Activated CD4-positive, alpha-beta memory T cell treated with anti-CD3 and anti-CD28 coated beads for 36 hours (primary cell): ENCODE data around the gene PLXNA4. TPM values are rescaled to one million over a fixed set of nuclear protein-coding genes. Genes with fewer than 3 reads are reported as not detected.

Experiments
- CTCF ChIA-PET: fragments of 350-600 bp; sonication (Branson Sonifier 250); formaldehyde crosslinking; loops from one replicate; lab custom pipeline; 2021; ENCODE audit warnings: antibody characterized with exemption, inconsistent platforms; lab: Charles Lee
- POLR2A ChIA-PET: fragments of 350-600 bp; sonication (Branson Sonifier 250); formaldehyde crosslinking; loops from one replicate; lab custom pipeline; 2021; ENCODE audit warnings: antibody characterized with exemption; lab: Charles Lee
- DNase-seq: peaks from one replicate; pipeline ENCODE4 v3.0.0-alpha.2; 2020
- H3K27ac Mint-ChIP-seq: one replicate; pipeline ENCODE4 v1.8.0; 2021; ENCODE audit warnings: mixed read lengths
- H3K27me3 Mint-ChIP-seq: one replicate; pipeline ENCODE4 v1.8.0; 2021; ENCODE audit warnings: mixed read lengths
- H3K36me3 Mint-ChIP-seq: one replicate; pipeline ENCODE4 v1.8.0; 2021; ENCODE audit warnings: mixed read lengths
- H3K4me1 Mint-ChIP-seq: one replicate; pipeline ENCODE4 v1.8.0; 2021; ENCODE audit warnings: low read depth, mixed read lengths
- H3K4me3 Mint-ChIP-seq: one replicate; pipeline ENCODE4 v1.8.0; 2021; ENCODE audit warnings: mild to moderate bottlenecking, mixed read lengths
- H3K9me3 Mint-ChIP-seq: one replicate; pipeline ENCODE4 v1.8.0; 2021; ENCODE audit warnings: mixed read lengths
- intact Hi-C: fragments of 100-400 bp; cut with micrococcal nuclease; formaldehyde crosslinking; loops from one replicate; pipeline ENCODE4 v1.15.1; 2023
- total RNA-seq, 2 experiments: library from RNA; stranded (reverse); gene quantifications; one replicate each; pipeline ENCODE4 v1.2.3, GENCODE V29; 2021

The PLXNA4 gene
- total RNA-seq, 2 experiments from 2014 or later: 0.17 to 0.24 TPM

GRCh38 chr7:132216847-132217525 lies 359.3 kb downstream of the PLXNA4 start:
- no peaks in the 10 kb centered on the region for H3K36me3 Mint-ChIP-seq
- ChIA-PET POLR2A (no interaction called here), CTCF (no interaction called here)
- no peak overlapping the region for H3K4me3 Mint-ChIP-seq
- H3K9me3 Mint-ChIP-seq: no peaks in the 10 kb centered on the region
- H3K27ac Mint-ChIP-seq: no peak overlapping the region
- no peaks in the 10 kb centered on the region for H3K27me3 Mint-ChIP-seq
- DNase-seq: no peak
- intact Hi-C loops: no loop called here
- H3K4me1 Mint-ChIP-seq: no peaks in the 10 kb centered on the region

GRCh38 chr7:132214452-132214851 lies 361.8 kb downstream of the PLXNA4 start:
- Mint-ChIP-seq H3K4me3 (no peak overlapping the region), H3K4me1 (no peaks in the 10 kb centered on the region), H3K27ac (no peak overlapping the region), H3K27me3 (no peaks in the 10 kb centered on the region), H3K9me3 (no peaks in the 10 kb centered on the region), H3K36me3 (no peaks in the 10 kb centered on the region)
- intact Hi-C loops: no loop called here
- ChIA-PET CTCF (no interaction called here), POLR2A (no interaction called here)
- no peak for DNase-seq

- Mint-ChIP-seq H3K4me1 (no peaks in the 10 kb centered on the region), H3K36me3 (no peaks in the 10 kb centered on the region), H3K4me3 (no peak overlapping the region), H3K27ac (no peak overlapping the region), H3K27me3 (no peaks in the 10 kb centered on the region), H3K9me3 (no peaks in the 10 kb centered on the region)
- CTCF ChIA-PET: no interaction called here
- POLR2A ChIA-PET: no interaction called here
- intact Hi-C loops: no loop called here
- DNase-seq: no peak
Observed at GRCh38 chr7:132213583-132213982, 362.7 kb downstream of the PLXNA4 start.

- ChIA-PET POLR2A (no interaction called here), CTCF (interaction anchor here (1.2 kb wide), 1 partner anchor 522 kb away, joined by 3 read pairs; no protein-coding TSS in a partner anchor)
- intact Hi-C loops: no loop called here
Observed at GRCh38 chr7:132211971-132212370, 364.3 kb downstream of the PLXNA4 start.

GRCh38 chr7:132210821-132211220 lies 365.4 kb downstream of the PLXNA4 start:
- H3K36me3 Mint-ChIP-seq: no peaks in the 10 kb centered on the region
- ChIA-PET POLR2A (no interaction called here), CTCF (interaction anchor here (1.2 kb wide), 1 partner anchor 521 kb away, joined by 3 read pairs; no protein-coding TSS in a partner anchor)
- H3K9me3 Mint-ChIP-seq: no peaks in the 10 kb centered on the region
- no peak for DNase-seq
- no peaks in the 10 kb centered on the region for H3K27me3 Mint-ChIP-seq
- intact Hi-C loops: no loop called here
- H3K4me1 Mint-ChIP-seq: no peaks in the 10 kb centered on the region
- H3K27ac Mint-ChIP-seq: no peak overlapping the region
- H3K4me3 Mint-ChIP-seq: no peak overlapping the region

More at GRCh38 chr7:132211971-132212370, 364.3 kb downstream of the PLXNA4 start:
- H3K4me3 Mint-ChIP-seq: no peak overlapping the region
- DNase-seq: no peak
- H3K4me1 Mint-ChIP-seq: no peaks in the 10 kb centered on the region
- H3K36me3 Mint-ChIP-seq: no peaks in the 10 kb centered on the region
- H3K9me3 Mint-ChIP-seq: no peaks in the 10 kb centered on the region
- H3K27me3 Mint-ChIP-seq: no peaks in the 10 kb centered on the region
- H3K27ac Mint-ChIP-seq: no peak overlapping the region

- DNase-seq: no peak
- ChIA-PET POLR2A (no interaction called here), CTCF (no interaction called here)
- no peaks in the 10 kb centered on the region for H3K27me3 Mint-ChIP-seq
- no peaks in the 10 kb centered on the region for H3K4me1 Mint-ChIP-seq
- intact Hi-C loops: no loop called here
- H3K4me3 Mint-ChIP-seq: no peak overlapping the region
- H3K27ac Mint-ChIP-seq: no peak overlapping the region
- no peaks in the 10 kb centered on the region for H3K36me3 Mint-ChIP-seq
- H3K9me3 Mint-ChIP-seq: no peaks in the 10 kb centered on the region
Observed at GRCh38 chr7:132207782-132208181, 368.5 kb downstream of the PLXNA4 start.

- CTCF ChIA-PET: no interaction called here
- H3K27me3 Mint-ChIP-seq: no peaks in the 10 kb centered on the region
- H3K4me3 Mint-ChIP-seq: no peak overlapping the region
- H3K9me3 Mint-ChIP-seq: no peaks in the 10 kb centered on the region
- H3K27ac Mint-ChIP-seq: no peak overlapping the region
- DNase-seq: no peak
- no peaks in the 10 kb centered on the region for H3K36me3 Mint-ChIP-seq
- H3K4me1 Mint-ChIP-seq: no peaks in the 10 kb centered on the region
- intact Hi-C loops: no loop called here
- POLR2A ChIA-PET: no interaction called here
Observed at GRCh38 chr7:132207211-132207610, 369.1 kb downstream of the PLXNA4 start.

GRCh38 chr7:132206594-132206993 lies 369.7 kb downstream of the PLXNA4 start:
- ChIA-PET CTCF (no interaction called here), POLR2A (no interaction called here)
- no peak for DNase-seq

GRCh38 chr7:132205509-132205908 lies 370.8 kb downstream of the PLXNA4 start:
- no peaks in the 10 kb centered on the region for H3K36me3 Mint-ChIP-seq
- no peak for DNase-seq
- ChIA-PET CTCF (no interaction called here), POLR2A (no interaction called here)
- H3K4me1 Mint-ChIP-seq: no peaks in the 10 kb centered on the region
- H3K27me3 Mint-ChIP-seq: no peaks in the 10 kb centered on the region
- H3K9me3 Mint-ChIP-seq: no peaks in the 10 kb centered on the region
- no peak overlapping the region for H3K4me3 Mint-ChIP-seq
- no peak overlapping the region for H3K27ac Mint-ChIP-seq
- intact Hi-C loops: no loop called here

More at GRCh38 chr7:132206594-132206993, 369.7 kb downstream of the PLXNA4 start:
- H3K4me3 Mint-ChIP-seq: no peak overlapping the region
- intact Hi-C loops: no loop called here
- no peaks in the 10 kb centered on the region for H3K36me3 Mint-ChIP-seq
- H3K4me1 Mint-ChIP-seq: no peaks in the 10 kb centered on the region
- no peak overlapping the region for H3K27ac Mint-ChIP-seq
- H3K9me3 Mint-ChIP-seq: no peaks in the 10 kb centered on the region
- H3K27me3 Mint-ChIP-seq: no peaks in the 10 kb centered on the region

- Mint-ChIP-seq H3K4me3 (no peak overlapping the region), H3K9me3 (no peaks in the 10 kb centered on the region), H3K27ac (no peak overlapping the region), H3K36me3 (no peaks in the 10 kb centered on the region), H3K4me1 (no peaks in the 10 kb centered on the region), H3K27me3 (no peaks in the 10 kb centered on the region)
- ChIA-PET CTCF (no interaction called here), POLR2A (no interaction called here)
- intact Hi-C loops: no loop called here
- DNase-seq: no peak
Observed at GRCh38 chr7:132203021-132203420, 373.2 kb downstream of the PLXNA4 start.

- Mint-ChIP-seq H3K4me3 (no peak overlapping the region), H3K27ac (no peak overlapping the region), H3K4me1 (no peaks in the 10 kb centered on the region), H3K9me3 (no peaks in the 10 kb centered on the region), H3K27me3 (no peaks in the 10 kb centered on the region), H3K36me3 (no peaks in the 10 kb centered on the region)
- POLR2A ChIA-PET: no interaction called here
- intact Hi-C loops: no loop called here
- CTCF ChIA-PET: no interaction called here
- DNase-seq: no peak
Observed at GRCh38 chr7:132202541-132202940, 373.7 kb downstream of the PLXNA4 start.

- H3K27me3 Mint-ChIP-seq: no peaks in the 10 kb centered on the region
- POLR2A ChIA-PET: no interaction called here
- no peaks in the 10 kb centered on the region for H3K4me1 Mint-ChIP-seq
- intact Hi-C loops: no loop called here
- no peaks in the 10 kb centered on the region for H3K9me3 Mint-ChIP-seq
- H3K36me3 Mint-ChIP-seq: no peaks in the 10 kb centered on the region
- H3K27ac Mint-ChIP-seq: no peak overlapping the region
- H3K4me3 Mint-ChIP-seq: no peak overlapping the region
- CTCF ChIA-PET: no interaction called here
- DNase-seq: no peak
Observed at GRCh38 chr7:132200141-132200540, 376.1 kb downstream of the PLXNA4 start.

- intact Hi-C loops: no loop called here
- H3K27ac Mint-ChIP-seq: no peak overlapping the region
- ChIA-PET POLR2A (no interaction called here), CTCF (no interaction called here)
- no peaks in the 10 kb centered on the region for H3K4me1 Mint-ChIP-seq
- no peaks in the 10 kb centered on the region for H3K27me3 Mint-ChIP-seq
- H3K4me3 Mint-ChIP-seq: no peak overlapping the region
- no peaks in the 10 kb centered on the region for H3K9me3 Mint-ChIP-seq
- no peak for DNase-seq
- no peaks in the 10 kb centered on the region for H3K36me3 Mint-ChIP-seq
Observed at GRCh38 chr7:132199626-132200025, 376.6 kb downstream of the PLXNA4 start.
